Panc1 (cell line): ENCODE measurements around the gene TMEM123. TPM values are rescaled to one million over a fixed set of nuclear protein-coding genes. Genes with fewer than 3 reads are reported as not detected.

Experiments used
- ATAC-seq: fragments of 200-7000 bp; cut with Tn5 transposase; 2 replicates; pipeline ENCODE4 v1.9.1; 2020; ENCODE audit warnings: mild to moderate bottlenecking, moderate library complexity
- BruUV-seq: library from RNA; stranded (reverse); fragments of 400-500 nt; replicated peaks from 2 replicates; lab custom pipeline; 2021; lab: Mats Ljungman, UMichigan
- CTCF ChIA-PET: fragments of 300-600 bp; sonication (Branson Sonifier 250); formaldehyde crosslinking; loops from one replicate; lab custom pipeline; 2022; ENCODE audit warnings: antibody characterized with exemption; lab: Charles Lee
- POLR2A ChIA-PET: fragments of 300-600 bp; sonication (Branson Sonifier 250); formaldehyde crosslinking; loops from one replicate; lab custom pipeline; 2022; ENCODE audit warnings: antibody characterized with exemption; lab: Charles Lee
- DNase-seq: peaks from one replicate; pipeline ENCODE4 v3.0.0-alpha.2; 2010; ENCODE audit warnings: low read depth, low spot score
- H3K27ac ChIP-seq: 2 replicates; pipeline ENCODE4 v1.5.1; 2011; ENCODE audit warnings: mild to moderate bottlenecking, low read length, inconsistent platforms
- H3K27me3 ChIP-seq: fragments of 200-500 bp; sonication (Bioruptor generic); 2 replicates; pipeline ENCODE4 v1.6.0; 2014; ENCODE audit warnings: low read length, inconsistent platforms; ENCODE audit not compliant: control insufficient read depth, insufficient read depth
- H3K36me3 ChIP-seq: fragments of 200-500 bp; sonication (Bioruptor generic); 2 replicates; pipeline ENCODE4 v1.5.1; 2014; ENCODE audit warnings: inconsistent platforms, mild to moderate bottlenecking, low read length, moderate library complexity; ENCODE audit not compliant: control insufficient read depth, insufficient read depth
- H3K4me1 ChIP-seq: 2 replicates; pipeline ENCODE4 v1.5.1; 2011; ENCODE audit warnings: inconsistent platforms, mild to moderate bottlenecking, low read length, moderate library complexity; ENCODE audit not compliant: control insufficient read depth, insufficient read depth
- H3K4me3 ChIP-seq, 2 experiments: 2 replicates each; pipeline ENCODE4 v1.5.1; 2011 to 2012; ENCODE audit warnings: low read depth in 2 of 2, low read length in 2 of 2, mild to moderate bottlenecking in 2 of 2, inconsistent platforms in 1 of 2, moderate library complexity in 1 of 2
- H3K9me3 ChIP-seq: fragments of 200-500 bp; sonication (Bioruptor generic); 2 replicates; pipeline ENCODE4 v1.5.1; 2014; ENCODE audit warnings: low read depth, mild to moderate bottlenecking, inconsistent platforms, low read length, moderate library complexity; ENCODE audit not compliant: control insufficient read depth, insufficient read depth
- POLR2AphosphoS5 ChIP-seq: IDR thresholded peaks from 2 replicates; pipeline ENCODE4 v1.6.1; 2012; ENCODE audit warnings: mild to moderate bottlenecking, low read depth, low read length, moderate library complexity
- SIN3A ChIP-seq: IDR thresholded peaks from 2 replicates; pipeline ENCODE4 v1.6.1; 2012; ENCODE audit warnings: low read depth, mild to moderate bottlenecking, low read length, moderate library complexity, borderline replicate concordance; ENCODE audit not compliant: insufficient read depth
- TCF7L2 ChIP-seq: IDR thresholded peaks from 2 replicates; pipeline ENCODE4 v1.6.1; 2011; ENCODE audit warnings: mild to moderate bottlenecking, low read depth, low read length, inconsistent platforms
- in situ Hi-C: cut with HindIII; loops from 2 replicates; pipeline ENCODE4 v1.10.0; 2016; ENCODE audit warnings: low sequenced_read_pairs, low pct_unique_long_range_greater_than_20kb
- intact Hi-C: fragments of 100-400 bp; cut with micrococcal nuclease; formaldehyde crosslinking; loops from one replicate; pipeline ENCODE4 v1.10.0; 2022; ENCODE audit not compliant: unreplicated experiment
- total RNA-seq: library from RNA; stranded (reverse); gene quantifications from one replicate; pipeline ENCODE4 v1.2.1, GENCODE V29; 2021; ENCODE audit not compliant: unreplicated experiment
- TF ChIP-seq, protein P1 (sequence below): fragments of 450-650 bp; IDR thresholded peaks from 2 replicates; pipeline ENCODE4 v1.5.1; 2017; ENCODE audit warnings: mild to moderate bottlenecking
- TF ChIP-seq, protein P2 (sequence below), 2 experiments: IDR thresholded peaks; 2 replicates each; pipeline ENCODE4 v1.6.1; 2011 to 2012; ENCODE audit warnings: low read depth in 2 of 2, control low read depth in 1 of 2, low read length in 1 of 2, mild to moderate bottlenecking in 1 of 2, moderate library complexity in 1 of 2; ENCODE audit not compliant: insufficient read depth in 1 of 2

Gene TMEM123
- total RNA-seq, 1 experiment from 2014 or later = 383 TPM

DNA sequence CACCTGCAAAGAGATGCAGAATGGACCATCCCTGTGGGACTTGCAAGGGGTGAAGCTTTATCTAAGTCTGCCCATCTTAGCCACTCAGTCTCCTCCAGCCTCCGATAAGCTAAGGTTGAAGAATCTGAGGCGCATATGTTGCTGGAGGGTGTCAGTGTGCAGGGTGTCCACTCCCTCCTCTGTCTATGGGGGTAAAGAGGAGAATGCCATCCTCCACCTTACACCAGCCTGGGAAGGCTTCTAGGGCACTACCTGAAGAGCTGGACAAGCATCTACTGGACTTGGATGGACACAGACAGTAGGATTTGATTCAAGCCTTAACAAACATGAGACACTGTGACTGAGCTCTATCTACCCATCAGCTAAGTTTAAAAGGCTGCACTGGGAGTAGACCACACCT lies 46.5 kb downstream of the TMEM123 start:
- intact Hi-C loops (no loop called here), in situ Hi-C loops (no loop called here)
- TF ChIP-seq SIN3A (no peak), POLR2AphosphoS5 (no peak), TCF7L2 (no peak)
- TF ChIP-seq, protein P1, sequence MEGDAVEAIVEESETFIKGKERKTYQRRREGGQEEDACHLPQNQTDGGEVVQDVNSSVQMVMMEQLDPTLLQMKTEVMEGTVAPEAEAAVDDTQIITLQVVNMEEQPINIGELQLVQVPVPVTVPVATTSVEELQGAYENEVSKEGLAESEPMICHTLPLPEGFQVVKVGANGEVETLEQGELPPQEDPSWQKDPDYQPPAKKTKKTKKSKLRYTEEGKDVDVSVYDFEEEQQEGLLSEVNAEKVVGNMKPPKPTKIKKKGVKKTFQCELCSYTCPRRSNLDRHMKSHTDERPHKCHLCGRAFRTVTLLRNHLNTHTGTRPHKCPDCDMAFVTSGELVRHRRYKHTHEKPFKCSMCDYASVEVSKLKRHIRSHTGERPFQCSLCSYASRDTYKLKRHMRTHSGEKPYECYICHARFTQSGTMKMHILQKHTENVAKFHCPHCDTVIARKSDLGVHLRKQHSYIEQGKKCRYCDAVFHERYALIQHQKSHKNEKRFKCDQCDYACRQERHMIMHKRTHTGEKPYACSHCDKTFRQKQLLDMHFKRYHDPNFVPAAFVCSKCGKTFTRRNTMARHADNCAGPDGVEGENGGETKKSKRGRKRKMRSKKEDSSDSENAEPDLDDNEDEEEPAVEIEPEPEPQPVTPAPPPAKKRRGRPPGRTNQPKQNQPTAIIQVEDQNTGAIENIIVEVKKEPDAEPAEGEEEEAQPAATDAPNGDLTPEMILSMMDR = no peak
- TF ChIP-seq, protein P2, sequence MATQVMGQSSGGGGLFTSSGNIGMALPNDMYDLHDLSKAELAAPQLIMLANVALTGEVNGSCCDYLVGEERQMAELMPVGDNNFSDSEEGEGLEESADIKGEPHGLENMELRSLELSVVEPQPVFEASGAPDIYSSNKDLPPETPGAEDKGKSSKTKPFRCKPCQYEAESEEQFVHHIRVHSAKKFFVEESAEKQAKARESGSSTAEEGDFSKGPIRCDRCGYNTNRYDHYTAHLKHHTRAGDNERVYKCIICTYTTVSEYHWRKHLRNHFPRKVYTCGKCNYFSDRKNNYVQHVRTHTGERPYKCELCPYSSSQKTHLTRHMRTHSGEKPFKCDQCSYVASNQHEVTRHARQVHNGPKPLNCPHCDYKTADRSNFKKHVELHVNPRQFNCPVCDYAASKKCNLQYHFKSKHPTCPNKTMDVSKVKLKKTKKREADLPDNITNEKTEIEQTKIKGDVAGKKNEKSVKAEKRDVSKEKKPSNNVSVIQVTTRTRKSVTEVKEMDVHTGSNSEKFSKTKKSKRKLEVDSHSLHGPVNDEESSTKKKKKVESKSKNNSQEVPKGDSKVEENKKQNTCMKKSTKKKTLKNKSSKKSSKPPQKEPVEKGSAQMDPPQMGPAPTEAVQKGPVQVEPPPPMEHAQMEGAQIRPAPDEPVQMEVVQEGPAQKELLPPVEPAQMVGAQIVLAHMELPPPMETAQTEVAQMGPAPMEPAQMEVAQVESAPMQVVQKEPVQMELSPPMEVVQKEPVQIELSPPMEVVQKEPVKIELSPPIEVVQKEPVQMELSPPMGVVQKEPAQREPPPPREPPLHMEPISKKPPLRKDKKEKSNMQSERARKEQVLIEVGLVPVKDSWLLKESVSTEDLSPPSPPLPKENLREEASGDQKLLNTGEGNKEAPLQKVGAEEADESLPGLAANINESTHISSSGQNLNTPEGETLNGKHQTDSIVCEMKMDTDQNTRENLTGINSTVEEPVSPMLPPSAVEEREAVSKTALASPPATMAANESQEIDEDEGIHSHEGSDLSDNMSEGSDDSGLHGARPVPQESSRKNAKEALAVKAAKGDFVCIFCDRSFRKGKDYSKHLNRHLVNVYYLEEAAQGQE (IDR thresholded peaks at IDR 0.05; ENCODE audit: insufficient read depth in 1 of 2, low read depth in 2 of 2, low read length in 1 of 2) = no peak
- no peak overlapping the region for H3K4me3 ChIP-seq
- peaks cover 61% of the 10 kb centered on the region for H3K4me1 ChIP-seq
- ATAC-seq = peak; percentile 10
- H3K27ac ChIP-seq = peak overlapping the region; percentile 25; the same call in 1 of the 2 replicates
- no peaks in the 10 kb centered on the region for H3K9me3 ChIP-seq
- BruUV-seq = no TSS peak
- H3K27me3 ChIP-seq = no peaks in the 10 kb centered on the region
- CTCF ChIA-PET = interaction anchor here (1.3 to 1.6 kb wide), 2 partner anchors 16 to 260 kb away, joined by 3 to 7 read pairs; no protein-coding TSS in a partner anchor
- DNase-seq = no peak
- POLR2A ChIA-PET = no interaction called here
- H3K36me3 ChIP-seq = peaks cover 10% of the 10 kb centered on the region

DNA sequence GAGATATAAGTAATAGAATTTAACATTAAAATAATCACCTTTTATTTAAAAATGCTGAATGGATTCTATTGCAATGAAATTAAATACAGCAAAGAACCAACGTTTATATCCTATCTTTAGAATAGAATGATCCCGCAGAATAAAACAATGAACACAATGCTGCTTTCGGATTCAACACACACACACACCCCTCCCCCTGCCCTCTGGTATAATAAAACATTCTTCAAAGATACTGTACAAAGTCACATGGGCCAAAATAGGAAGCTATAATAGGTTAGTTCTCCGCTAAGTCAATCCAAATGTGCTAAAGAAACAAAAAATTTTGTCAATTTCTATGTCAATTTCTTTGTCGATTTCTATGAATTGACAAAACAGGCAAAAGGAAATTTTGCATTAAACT lies 47.1 kb downstream of the TMEM123 start:
- Histone ChIP-seq H3K9me3 (no peaks in the 10 kb centered on the region), H3K4me1 (peaks cover 55% of the 10 kb centered on the region), H3K4me3 (no peak overlapping the region), H3K27me3 (no peaks in the 10 kb centered on the region), H3K36me3 (peaks cover 15% of the 10 kb centered on the region), H3K27ac (peak overlapping the region; percentile 25; the same call in 1 of the 2 replicates)
- CTCF ChIA-PET = no interaction called here
- no peak for TF ChIP-seq POLR2AphosphoS5
- TF ChIP-seq, protein P1 = no peak
- no peak for ATAC-seq
- DNase-seq = no peak
- BruUV-seq = no TSS peak
- in situ Hi-C loops (no loop called here), intact Hi-C loops (no loop called here)
- POLR2A ChIA-PET = no interaction called here
